Ascending aorta (tissue), 2 donors: ENCODE data around the gene SSH2. TPM values are rescaled to one million over a fixed set of nuclear protein-coding genes. Genes with fewer than 3 reads are reported as not detected.
A peak's percentile ranks its signal among the peaks of the same experiment; 100 is the strongest.

Experiments used
- DNase-seq, 2 donors: peaks; one replicate each; pipeline ENCODE4 v3.0.0-alpha.2; 2019; ENCODE audit warnings: low spot score in 2 of 2
- H3K27ac ChIP-seq, 2 donors: fragments of 200-600 bp; sonication (generic); one replicate each; pipeline ENCODE4 v1.5.1; 2016 to 2017; ENCODE audit warnings: mild to moderate bottlenecking in 1 of 2
- H3K27me3 ChIP-seq: fragments of 200-600 bp; sonication (generic); one replicate; pipeline ENCODE4 v1.5.1; 2017
- H3K36me3 ChIP-seq, 2 donors: fragments of 200-600 bp; sonication (generic); one replicate each; pipeline ENCODE4 v1.5.1; 2016
- H3K4me1 ChIP-seq, 2 donors: fragments of 200-600 bp; sonication (generic); one replicate each; pipeline ENCODE4 v1.5.1; 2016 to 2017; ENCODE audit warnings: mild to moderate bottlenecking in 1 of 2
- H3K4me3 ChIP-seq, 2 donors: fragments of 200-600 bp; sonication (generic); one replicate each; pipeline ENCODE4 v1.5.1; 2016 to 2017; ENCODE audit warnings: mild to moderate bottlenecking in 1 of 2
- H3K9me3 ChIP-seq, 2 donors: fragments of 200-600 bp; sonication (generic); one replicate each; pipeline ENCODE4 v1.5.1; 2016
- intact Hi-C: fragments of 100-400 bp; cut with DNase I; formaldehyde crosslinking; loops from one replicate; pipeline ENCODE4 v1.15.1; 2023
- total RNA-seq: library from RNA; depleted of rRNA; stranded (reverse); fragments of >200 nt; gene quantifications from one replicate; pipeline ENCODE4 v1.1.0, GENCODE V29; 2016
- TF ChIP-seq, protein P1 (sequence below), 3 experiments: fragments of 200-600 bp in 2 of 3; fragments of 450-650 bp in 1 of 3; sonication (generic) in 2 of 3; IDR thresholded peaks; one replicate each; pipeline ENCODE4 v1.5.1; 2016 to 2019; ENCODE audit warnings: antibody characterized with exemption in 3 of 3, mild to moderate bottlenecking in 1 of 3, moderate library complexity in 1 of 3

Gene SSH2
- total RNA-seq, 1 donor from 2014 or later, result 7.9 TPM

DNA sequence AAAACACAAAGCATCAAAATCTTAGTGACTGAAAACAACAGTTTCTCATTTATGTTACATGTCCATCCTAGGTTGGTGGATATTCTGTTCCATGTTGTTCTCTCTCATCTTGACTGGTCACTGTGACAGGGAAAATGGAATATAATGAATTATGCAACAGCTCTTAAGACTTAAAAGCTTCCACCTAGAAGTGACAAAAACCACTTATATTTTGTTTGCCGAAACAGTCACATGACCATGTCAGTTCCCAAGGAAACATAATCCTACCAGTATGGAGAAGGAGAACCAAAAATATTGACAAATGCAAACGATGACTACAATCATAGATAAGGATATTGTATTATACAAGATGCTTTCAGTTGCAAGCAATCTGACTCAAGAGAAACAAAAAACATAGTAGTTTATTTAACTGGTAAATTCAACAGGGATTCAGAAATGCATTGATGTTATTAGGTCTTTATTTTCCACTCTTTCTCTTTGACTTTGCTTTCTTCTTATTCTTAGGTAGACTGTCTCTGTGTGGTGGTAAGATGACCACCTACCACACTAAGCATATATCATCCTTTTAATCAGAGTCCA is 103.8 kb downstream of the SSH2 start:
- no peak overlapping the region for H3K27ac ChIP-seq
- intact Hi-C loops, result no loop called here

DNA sequence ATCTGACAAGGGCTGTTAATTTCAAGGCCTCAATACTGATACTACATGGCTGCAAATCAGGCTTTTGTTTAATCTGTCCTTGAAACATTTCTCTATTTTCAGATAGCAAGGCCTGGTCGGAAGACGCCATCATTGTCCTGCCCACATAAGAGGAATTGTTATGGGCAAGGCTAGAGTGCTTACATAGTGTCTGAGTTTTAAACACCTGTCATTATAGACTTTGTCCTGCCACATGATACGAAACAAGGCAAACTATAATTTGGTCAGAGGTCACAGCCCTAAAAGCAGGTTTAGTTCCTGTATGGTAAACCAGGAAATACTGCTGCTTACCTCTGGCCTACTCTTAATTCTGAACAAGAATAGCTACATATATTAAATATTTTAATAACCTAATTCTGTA is 104.4 kb downstream of the SSH2 start:
- H3K9me3 ChIP-seq, result no peaks in the 10 kb centered on the region
- TF ChIP-seq, protein P1, sequence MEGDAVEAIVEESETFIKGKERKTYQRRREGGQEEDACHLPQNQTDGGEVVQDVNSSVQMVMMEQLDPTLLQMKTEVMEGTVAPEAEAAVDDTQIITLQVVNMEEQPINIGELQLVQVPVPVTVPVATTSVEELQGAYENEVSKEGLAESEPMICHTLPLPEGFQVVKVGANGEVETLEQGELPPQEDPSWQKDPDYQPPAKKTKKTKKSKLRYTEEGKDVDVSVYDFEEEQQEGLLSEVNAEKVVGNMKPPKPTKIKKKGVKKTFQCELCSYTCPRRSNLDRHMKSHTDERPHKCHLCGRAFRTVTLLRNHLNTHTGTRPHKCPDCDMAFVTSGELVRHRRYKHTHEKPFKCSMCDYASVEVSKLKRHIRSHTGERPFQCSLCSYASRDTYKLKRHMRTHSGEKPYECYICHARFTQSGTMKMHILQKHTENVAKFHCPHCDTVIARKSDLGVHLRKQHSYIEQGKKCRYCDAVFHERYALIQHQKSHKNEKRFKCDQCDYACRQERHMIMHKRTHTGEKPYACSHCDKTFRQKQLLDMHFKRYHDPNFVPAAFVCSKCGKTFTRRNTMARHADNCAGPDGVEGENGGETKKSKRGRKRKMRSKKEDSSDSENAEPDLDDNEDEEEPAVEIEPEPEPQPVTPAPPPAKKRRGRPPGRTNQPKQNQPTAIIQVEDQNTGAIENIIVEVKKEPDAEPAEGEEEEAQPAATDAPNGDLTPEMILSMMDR (IDR thresholded peaks at IDR 0.05), result no peak
- DNase-seq, result no peak
- H3K4me3 ChIP-seq, result no peak overlapping the region
- H3K27ac ChIP-seq, result no peak overlapping the region
- H3K4me1 ChIP-seq, result no peaks in the 10 kb centered on the region
- intact Hi-C loops, result no loop called here
- H3K27me3 ChIP-seq, result no peaks in the 10 kb centered on the region
- no peaks in the 10 kb centered on the region for H3K36me3 ChIP-seq

More for the DNA sequence above, 103.8 kb downstream of the SSH2 start:
- TF ChIP-seq, protein P1 (IDR thresholded peaks at IDR 0.05), result no peak
- Histone ChIP-seq H3K9me3 (no peaks in the 10 kb centered on the region), H3K27me3 (no peaks in the 10 kb centered on the region), H3K36me3 (no peaks in the 10 kb centered on the region), H3K4me3 (no peak overlapping the region), H3K4me1 (no peaks in the 10 kb centered on the region)
- DNase-seq, result no peak

DNA sequence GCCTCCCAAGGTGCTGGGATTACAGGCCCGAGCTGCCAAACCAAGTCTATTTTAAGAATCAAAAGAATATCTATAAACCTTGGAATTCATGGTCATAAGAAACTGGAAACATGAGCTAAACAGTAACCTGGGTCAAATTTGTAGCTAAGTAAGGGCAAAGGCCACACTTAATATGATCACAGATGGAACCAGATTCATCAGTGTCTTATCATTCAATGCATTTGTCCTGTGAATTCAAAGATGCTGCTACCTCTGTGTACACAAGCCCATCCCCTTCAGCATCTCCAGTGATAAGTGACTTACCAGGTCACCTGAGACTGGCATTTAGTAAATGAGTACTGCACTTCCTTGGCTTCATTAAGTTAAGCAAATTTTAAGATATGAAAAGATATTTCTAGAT is 108.1 kb downstream of the SSH2 start:
- Histone ChIP-seq H3K9me3 (no peaks in the 10 kb centered on the region), H3K27me3 (no peaks in the 10 kb centered on the region), H3K36me3 (no peaks in the 10 kb centered on the region), H3K27ac (no peak overlapping the region), H3K4me3 (no peak overlapping the region), H3K4me1 (no peaks in the 10 kb centered on the region)
- TF ChIP-seq, protein P1 (IDR thresholded peaks at IDR 0.05), result no peak
- DNase-seq, result no peak
- intact Hi-C loops, result no loop called here

DNA sequence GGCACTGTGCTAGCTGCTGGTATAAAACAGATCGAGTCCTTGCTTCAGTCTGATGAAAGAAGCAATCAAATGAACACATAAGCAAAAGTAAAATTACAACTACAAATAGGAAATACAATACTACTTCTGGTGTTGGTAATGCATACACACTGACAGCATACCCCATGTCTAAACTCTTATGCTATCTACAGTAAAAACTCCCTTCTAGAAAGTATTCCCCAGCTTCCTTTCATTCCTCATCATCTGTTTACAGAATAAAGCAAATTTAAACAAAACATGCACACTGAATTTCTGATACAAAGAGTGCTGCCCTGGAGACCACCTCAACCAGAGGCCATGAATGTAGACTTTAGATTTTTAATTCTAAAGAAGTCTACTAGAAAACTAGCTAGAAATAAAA is 109.6 kb downstream of the SSH2 start:
- intact Hi-C loops, result no loop called here
- H3K4me1 ChIP-seq, result no peaks in the 10 kb centered on the region
- H3K4me3 ChIP-seq, result no peak overlapping the region
- H3K36me3 ChIP-seq, result no peaks in the 10 kb centered on the region
- TF ChIP-seq, protein P1 (IDR thresholded peaks at IDR 0.05), result no peak
- no peaks in the 10 kb centered on the region for H3K9me3 ChIP-seq
- H3K27ac ChIP-seq, result no peak overlapping the region
- H3K27me3 ChIP-seq, result no peaks in the 10 kb centered on the region
- no peak for DNase-seq

DNA sequence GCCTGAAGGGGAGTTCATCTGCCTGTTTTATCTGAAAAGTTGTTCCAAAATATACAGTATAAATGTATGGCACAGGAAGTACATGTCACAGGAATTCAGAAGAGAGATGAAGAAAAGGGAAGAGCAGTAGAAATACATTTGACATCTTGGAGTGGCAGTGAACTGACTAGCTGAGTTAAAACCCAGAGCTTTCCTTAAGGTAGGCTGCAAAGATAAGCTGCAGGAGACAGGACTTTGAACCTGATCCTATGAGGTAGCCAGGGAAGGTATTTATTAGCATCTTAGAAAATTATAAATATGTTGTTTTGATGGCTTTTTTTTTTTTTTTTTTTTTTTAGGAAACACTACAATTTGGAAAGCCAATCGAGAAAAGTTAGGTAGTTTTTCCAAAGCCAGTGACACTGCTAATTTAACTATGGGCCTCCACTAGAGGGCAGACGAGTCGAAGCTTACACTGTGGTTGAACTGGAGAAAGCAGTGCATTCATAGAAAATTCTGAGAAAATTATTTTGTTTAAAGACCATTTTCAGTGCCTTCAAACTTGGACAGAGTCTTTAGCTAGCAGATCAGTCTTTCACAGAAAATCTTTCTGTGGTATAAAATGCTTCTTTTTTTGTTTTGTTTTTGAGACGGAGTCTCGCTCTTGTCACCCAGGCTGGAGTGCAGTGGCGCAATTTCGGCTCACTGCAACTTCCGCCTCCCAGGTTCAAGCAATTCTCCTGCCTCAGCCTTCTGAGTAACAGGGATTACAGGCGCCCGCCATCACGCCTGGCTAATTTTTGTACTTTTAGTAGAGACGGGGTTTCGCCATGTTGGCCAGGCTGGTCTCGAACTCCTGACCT is 122.3 kb downstream of the SSH2 start:
- H3K4me1 ChIP-seq, result no peaks in the 10 kb centered on the region
- intact Hi-C loops, result loop anchor here (1.0 to 5.0 kb wide), 2 partner anchors 124 to 285 kb away; no protein-coding TSS in a partner anchor
- TF ChIP-seq, protein P1 (IDR thresholded peaks at IDR 0.05), result peak; percentile 50 to 73 (median 62)
- H3K4me3 ChIP-seq, result no peak overlapping the region
- no peaks in the 10 kb centered on the region for H3K36me3 ChIP-seq
- peak in 1 of 2 donors; percentile 69 for DNase-seq
- H3K9me3 ChIP-seq, result no peaks in the 10 kb centered on the region
- no peaks in the 10 kb centered on the region for H3K27me3 ChIP-seq
- no peak overlapping the region for H3K27ac ChIP-seq
